OCI-LY1 (cell line): ENCODE data around the gene CORO2B.

Experiments
- CTCF ChIP-seq: fragments of 200-600 bp; sonication (generic), shearing (Covaris generic); IDR thresholded peaks from 2 replicates; pipeline ENCODE4 v1.5.1; 2017; ENCODE audit warnings: mild to moderate bottlenecking, antibody characterized with exemption, low read length, moderate library complexity, mixed read lengths
- EZH2 ChIP-seq: fragments of 200-600 bp; sonication (generic), shearing (Covaris generic); IDR thresholded peaks from 2 replicates; pipeline ENCODE4 v1.8.0; 2017; ENCODE audit warnings: borderline replicate concordance, mixed run types, mild to moderate bottlenecking, antibody characterized with exemption, low read length, moderate library complexity, mixed read lengths

GRCh38 chr15:68598171-68599152 is 19.7 kb downstream of the CORO2B start:
- TF ChIP-seq CTCF (no peak), EZH2 (no peak)
